HCT116 (cell line): ENCODE measurements around the gene PACS2. TPM values are rescaled to one million over a fixed set of nuclear protein-coding genes. Genes with fewer than 3 reads are reported as not detected.

ENCODE experiments used
- ATAC-seq: fragments of 200-7000 bp; cut with Tn5 transposase; 2 replicates; pipeline ENCODE4 v1.9.1; 2020; ENCODE audit warnings: mild to moderate bottlenecking, moderate library complexity
- BruUV-seq: library from RNA; stranded (reverse); fragments of 400-500 nt; replicated peaks from 2 replicates; lab custom pipeline; 2021; lab: Mats Ljungman, UMichigan
- CTCF ChIA-PET: fragments of 300-600 bp; sonication (Branson Sonifier 250); formaldehyde crosslinking; loops from one replicate; lab custom pipeline; 2021; ENCODE audit warnings: antibody characterized with exemption; lab: Charles Lee
- POLR2A ChIA-PET: fragments of 300-600, 350-600 bp; sonication (Branson Sonifier 250); formaldehyde crosslinking; loops from one replicate; lab custom pipeline; 2021; ENCODE audit warnings: antibody characterized with exemption; lab: Charles Lee
- RAD21 ChIA-PET, 2 experiments: fragments of 300-600 bp; sonication (Branson Sonifier 250); formaldehyde crosslinking; loops; one replicate each; lab custom pipeline; 2023; ENCODE audit warnings: low total read pairs in 2 of 2; ENCODE audit not compliant: uncharacterized antibody in 2 of 2, unreplicated experiment in 2 of 2, low non-redundant PET in 1 of 2; lab: Charles Lee
- DNase-seq: peaks from one replicate; pipeline ENCODE4 v3.0.0-alpha.2; 2010; ENCODE audit warnings: low read depth, low spot score
- H2AFZ ChIP-seq: fragments of 200-600 bp; shearing (Covaris generic), sonication (generic); 2 replicates; pipeline ENCODE4 v1.6.1; 2017; ENCODE audit warnings: low read depth, mixed run types, mixed read lengths, antibody characterized with exemption, low read length; ENCODE audit not compliant: poor library complexity, severe bottlenecking
- H3K27ac ChIP-seq: 2 replicates; pipeline ENCODE4 v1.5.1; 2012; ENCODE audit warnings: low read depth, low read length
- H3K27me3 ChIP-seq: fragments of 200-600 bp; sonication (generic); 2 replicates; pipeline ENCODE4 v1.6.1; 2016; ENCODE audit warnings: mixed run types, low read length, mixed read lengths; ENCODE audit not compliant: insufficient read depth
- H3K36me3 ChIP-seq, 2 experiments: fragments of 200-500 bp in 1 of 2; fragments of 200-600 bp in 1 of 2; sonication (Bioruptor generic) in 1 of 2; sonication (generic) in 1 of 2; 2 replicates each; pipeline versions ENCODE4 v1.5.1 to v1.6.1; 2014 to 2016; ENCODE audit warnings: low read length in 2 of 2, inconsistent platforms in 1 of 2, mixed read lengths in 1 of 2, mixed run types in 1 of 2; ENCODE audit not compliant: insufficient read depth in 2 of 2, control insufficient read depth in 1 of 2
- H3K4me1 ChIP-seq, 2 experiments: fragments of 200-600 bp in 1 of 2; sonication (generic) in 1 of 2; 2 replicates each; pipeline versions ENCODE4 v1.5.1 to v1.6.1; 2012 to 2017; ENCODE audit warnings: low read length in 2 of 2, inconsistent platforms in 1 of 2, mild to moderate bottlenecking in 1 of 2, mixed read lengths in 1 of 2, mixed run types in 1 of 2, moderate library complexity in 1 of 2; ENCODE audit not compliant: insufficient read depth in 2 of 2, control insufficient read depth in 1 of 2
- H3K4me2 ChIP-seq: fragments of 200-600 bp; sonication (generic); 2 replicates; pipeline ENCODE4 v1.6.1; 2017; ENCODE audit warnings: mixed run types, low read length, mixed read lengths
- H3K4me3 ChIP-seq, 2 experiments: fragments of 200-600 bp in 1 of 2; sonication (generic) in 1 of 2; replicated peaks in 1 of 2; 2 replicates each; pipeline ENCODE4 v1.5.1; 2011 to 2016; ENCODE audit warnings: low read length in 2 of 2, control low read depth in 1 of 2, low read depth in 1 of 2, mild to moderate bottlenecking in 1 of 2, mixed read lengths in 1 of 2, mixed run types in 1 of 2
- H3K79me2 ChIP-seq: fragments of 200-600 bp; sonication (generic); 2 replicates; pipeline ENCODE4 v1.6.1; 2017; ENCODE audit warnings: mild to moderate bottlenecking, mixed run types, low read length, moderate library complexity, mixed read lengths; ENCODE audit not compliant: insufficient read depth
- H3K9ac ChIP-seq: fragments of 200-600 bp; sonication (generic); 2 replicates; pipeline ENCODE4 v1.6.1; 2016; ENCODE audit warnings: low read length, mixed read lengths
- H3K9me2 ChIP-seq: fragments of 200-600 bp; sonication (generic), shearing (Covaris generic); 2 replicates; pipeline ENCODE4 v1.6.1; 2017; ENCODE audit warnings: mixed run types, mild to moderate bottlenecking, moderate library complexity; ENCODE audit not compliant: insufficient read depth
- H3K9me3 ChIP-seq, 2 experiments: fragments of 200-500 bp in 1 of 2; fragments of 200-600 bp in 1 of 2; sonication (Bioruptor generic) in 1 of 2; sonication (generic) in 1 of 2; 2 replicates each; pipeline ENCODE4 v1.6.1; 2014 to 2017; ENCODE audit warnings: low read length in 2 of 2, mixed read lengths in 2 of 2, inconsistent platforms in 1 of 2, low read depth in 1 of 2, mild to moderate bottlenecking in 1 of 2, mixed run types in 1 of 2, moderate library complexity in 1 of 2; ENCODE audit not compliant: control insufficient read depth in 1 of 2, insufficient read depth in 1 of 2
- H4K20me1 ChIP-seq: fragments of 200-600 bp; sonication (generic), shearing (Covaris generic); 2 replicates; pipeline ENCODE4 v1.6.1; 2017; ENCODE audit warnings: mixed run types, mild to moderate bottlenecking, moderate library complexity; ENCODE audit not compliant: insufficient read depth
- ATF3 ChIP-seq: IDR thresholded peaks from 2 replicates; pipeline ENCODE4 v1.6.1; 2012
- CBX3 ChIP-seq: IDR thresholded peaks from 2 replicates; pipeline ENCODE4 v1.6.1; 2012; ENCODE audit warnings: low read depth
- CEBPB ChIP-seq: IDR thresholded peaks from 2 replicates; pipeline ENCODE4 v1.6.1; 2012; ENCODE audit warnings: low read depth
- EZH2 ChIP-seq: fragments of 200-600 bp; sonication (generic); IDR thresholded peaks from 2 replicates; pipeline ENCODE4 v1.6.1; 2017; ENCODE audit warnings: antibody characterized with exemption, mixed run types
- EZH2phosphoT487 ChIP-seq: fragments of 200-600 bp; IDR thresholded peaks from 2 replicates; pipeline ENCODE4 v1.6.1; 2018; ENCODE audit warnings: antibody characterized with exemption, borderline replicate concordance
- FOSL1 ChIP-seq: IDR thresholded peaks from 2 replicates; pipeline ENCODE4 v1.6.1; 2012; ENCODE audit warnings: low read depth
- JUND ChIP-seq: IDR thresholded peaks from 2 replicates; pipeline ENCODE4 v1.6.1; 2012
- MAX ChIP-seq: IDR thresholded peaks from 2 replicates; pipeline ENCODE4 v1.6.1; 2012
- POLR2A ChIP-seq: IDR thresholded peaks from 2 replicates; pipeline ENCODE4 v1.7.0; 2011; ENCODE audit warnings: borderline replicate concordance; ENCODE audit not compliant: insufficient read depth, insufficient read length; ENCODE audit errors: extremely low read depth
- POLR2AphosphoS5 ChIP-seq: IDR thresholded peaks from 2 replicates; pipeline ENCODE4 v1.6.1; 2011; ENCODE audit warnings: mild to moderate bottlenecking, low read depth, low read length, moderate library complexity
- RAD21 ChIP-seq: IDR thresholded peaks from 2 replicates; pipeline ENCODE4 v1.6.1; 2012; ENCODE audit warnings: low read depth, mild to moderate bottlenecking
- REST ChIP-seq: IDR thresholded peaks from 2 replicates; pipeline ENCODE4 v1.6.1; 2012; ENCODE audit warnings: low read depth
- SIN3A ChIP-seq: IDR thresholded peaks from 2 replicates; pipeline ENCODE4 v1.6.1; 2012; ENCODE audit warnings: low read depth
- SP1 ChIP-seq: IDR thresholded peaks from 2 replicates; pipeline ENCODE4 v1.6.1; 2012; ENCODE audit warnings: low read depth
- SRF ChIP-seq: IDR thresholded peaks from 2 replicates; pipeline ENCODE4 v1.6.1; 2012; ENCODE audit warnings: low read depth
- TCF7L2 ChIP-seq: IDR thresholded peaks from 2 replicates; pipeline ENCODE4 v1.7.0; 2011; ENCODE audit warnings: borderline replicate concordance, inconsistent platforms; ENCODE audit not compliant: insufficient read depth, insufficient read length; ENCODE audit errors: extremely low read depth
- YY1 ChIP-seq: IDR thresholded peaks from 2 replicates; pipeline ENCODE4 v1.6.1; 2011; ENCODE audit warnings: low read length, low read depth, moderate library complexity, mild to moderate bottlenecking; ENCODE audit not compliant: insufficient replicate concordance; ENCODE audit errors: extremely low read depth
- ZBTB33 ChIP-seq: IDR thresholded peaks from 2 replicates; pipeline ENCODE4 v1.6.1; 2011; ENCODE audit warnings: mild to moderate bottlenecking, low read length, moderate library complexity; ENCODE audit not compliant: insufficient replicate concordance; ENCODE audit errors: extremely low read depth
- ZFX ChIP-seq: fragments of 450-650 bp; IDR thresholded peaks from 2 replicates; pipeline ENCODE4 v1.6.1; 2017
- intact Hi-C: fragments of 100-400 bp; cut with micrococcal nuclease; formaldehyde crosslinking; loops from 2 replicates; pipeline ENCODE4 v1.10.0; 2022
- total RNA-seq: library from RNA; stranded (reverse); gene quantifications from one replicate; pipeline ENCODE4 v1.2.1, GENCODE V29; 2021; ENCODE audit not compliant: unreplicated experiment

PACS2 gene
- total RNA-seq, 1 experiment from 2014 or later = 75.5 TPM

GRCh38 chr14:105440554-105440900, 126.0 kb downstream of the PACS2 start:
- no peaks in the 10 kb centered on the region for H3K9me3 ChIP-seq
- H3K79me2 ChIP-seq = peaks cover 47% of the 10 kb centered on the region
- RAD21 ChIA-PET = no interaction called here
- no peak for TF ChIP-seq TCF7L2
- TF ChIP-seq ZBTB33 = no peak
- no peak for TF ChIP-seq JUND
- no peak for TF ChIP-seq YY1
- TF ChIP-seq MAX = no peak
- TF ChIP-seq FOSL1 = no peak
- TF ChIP-seq EZH2phosphoT487 = no peak
- TF ChIP-seq POLR2A = no peak
- no peak for TF ChIP-seq RAD21
- TF ChIP-seq REST = no peak
- TF ChIP-seq CBX3 = no peak
- TF ChIP-seq ZFX = no peak
- no peak for TF ChIP-seq SRF
- no peak for TF ChIP-seq POLR2AphosphoS5
- no peak for TF ChIP-seq EZH2
- no peak for TF ChIP-seq SP1
- TF ChIP-seq CEBPB = no peak
- no peak for TF ChIP-seq SIN3A
- TF ChIP-seq ATF3 = no peak
- H4K20me1 ChIP-seq = peaks cover 5% of the 10 kb centered on the region; the same call in 1 of the 2 replicates
- CTCF ChIA-PET = no interaction called here
- no peaks in the 10 kb centered on the region for H3K4me1 ChIP-seq
- DNase-seq (no peak), ATAC-seq (no peak)
- no peak overlapping the region for H3K27ac ChIP-seq
- peaks cover 6 to 12% of the 10 kb centered on the region in 2 experiments; a peak in 2 of 4 replicates for H3K36me3 ChIP-seq
- intact Hi-C loops = no loop called here
- H3K9ac ChIP-seq = no peak overlapping the region
- no peaks in the 10 kb centered on the region for H3K27me3 ChIP-seq
- H2AFZ ChIP-seq = no peak overlapping the region
- POLR2A ChIA-PET = no interaction called here
- H3K9me2 ChIP-seq = no peaks in the 10 kb centered on the region
- BruUV-seq = no TSS peak
- H3K4me3 ChIP-seq = no peak overlapping the region
- H3K4me2 ChIP-seq = no peak overlapping the region
